Measurements from ENCODE around the gene TFB2M.

TFB2M gene

GRCh38 chr1:246518456-246519205 is 47.4 kb downstream of the TFB2M start:
- ChIA-PET POLR2A (ENCODE audit: low non-redundant PET) (no interaction called here), CTCF (no interaction called here)
- TF ChIP-seq CTCF (conservative IDR thresholded peaks at IDR 0.05; ENCODE audit: low read depth): no peak
- no peak for DNase-seq (ENCODE audit: low spot score)
- H3K27ac ChIP-seq: no peak overlapping the region

- TF ChIP-seq CTCF (conservative IDR thresholded peaks at IDR 0.05; ENCODE audit: low read depth): no peak
- CTCF ChIA-PET: interaction anchor here (0.6 to 0.7 kb wide), 2 partner anchors 12 to 64 kb away, joined by 3 read pairs; no protein-coding TSS in a partner anchor
- no peak for DNase-seq (ENCODE audit: low spot score)
- POLR2A ChIA-PET (ENCODE audit: low non-redundant PET): no interaction called here
- H3K27ac ChIP-seq: no peak overlapping the region
These were observed 48.7 kb downstream of the TFB2M start for GRCh38 chr1:246517391-246517790.

GRCh38 chr1:246516126-246516525 is 49.9 kb downstream of the TFB2M start:
- ChIA-PET POLR2A (ENCODE audit: low non-redundant PET) (no interaction called here), CTCF (interaction anchor here (0.6 kb wide), 1 partner anchor 92 kb away, joined by 3 read pairs; no protein-coding TSS in a partner anchor)
- no peak overlapping the region for H3K27ac ChIP-seq
- DNase-seq (ENCODE audit: low spot score): no peak
- no peak for TF ChIP-seq CTCF (conservative IDR thresholded peaks at IDR 0.05; ENCODE audit: low read depth)

- ChIA-PET POLR2A (ENCODE audit: low non-redundant PET) (no interaction called here), CTCF (interaction anchor here (0.6 kb wide), 1 partner anchor 91 kb away, joined by 3 read pairs; no protein-coding TSS in a partner anchor)
- H3K27ac ChIP-seq: no peak overlapping the region
- DNase-seq (ENCODE audit: low spot score): no peak
- TF ChIP-seq CTCF (conservative IDR thresholded peaks at IDR 0.05; ENCODE audit: low read depth): no peak
These were observed 50.6 kb downstream of the TFB2M start for GRCh38 chr1:246515390-246516005.

- ChIA-PET CTCF (no interaction called here), POLR2A (ENCODE audit: low non-redundant PET) (no interaction called here)
- H3K27ac ChIP-seq: no peak overlapping the region
- no peak for DNase-seq (ENCODE audit: low spot score)
- no peak for TF ChIP-seq CTCF (conservative IDR thresholded peaks at IDR 0.05; ENCODE audit: low read depth)
These were observed 52.3 kb downstream of the TFB2M start for GRCh38 chr1:246513619-246514343.

GRCh38 chr1:246513041-246513440 is 53.0 kb downstream of the TFB2M start:
- CTCF ChIA-PET: no interaction called here
- no peak overlapping the region for H3K27ac ChIP-seq
- POLR2A ChIA-PET (ENCODE audit: low non-redundant PET): no interaction called here
- TF ChIP-seq CTCF (conservative IDR thresholded peaks at IDR 0.05; ENCODE audit: low read depth): no peak
- no peak for DNase-seq (ENCODE audit: low spot score)
